Suprapubic skin (tissue), 4 donors: ENCODE data around the gene IFITM10.

Experiments used
- POLR2A ChIP-seq, 2 donors: fragments of 450-650 bp; IDR thresholded peaks; one replicate each; pipeline ENCODE4 v1.6.1; 2017; ENCODE audit warnings: antibody characterized with exemption in 2 of 2, mild to moderate bottlenecking in 2 of 2, moderate library complexity in 2 of 2
- POLR2AphosphoS5 ChIP-seq, 3 donors: sonication (generic); formaldehyde crosslinking; IDR thresholded peaks; one replicate each; pipeline ENCODE4 v1.6.1; 2017; ENCODE audit warnings: antibody characterized with exemption in 3 of 3
- TF ChIP-seq, protein P1 (sequence below), 2 donors: fragments of 200-600 bp in 1 of 2; fragments of 450-650 bp in 1 of 2; sonication (generic) in 1 of 2; IDR thresholded peaks; one replicate each; pipeline ENCODE4 v1.5.1; 2016 to 2019; ENCODE audit warnings: antibody characterized with exemption in 2 of 2, mild to moderate bottlenecking in 1 of 2, moderate library complexity in 1 of 2

DNA sequence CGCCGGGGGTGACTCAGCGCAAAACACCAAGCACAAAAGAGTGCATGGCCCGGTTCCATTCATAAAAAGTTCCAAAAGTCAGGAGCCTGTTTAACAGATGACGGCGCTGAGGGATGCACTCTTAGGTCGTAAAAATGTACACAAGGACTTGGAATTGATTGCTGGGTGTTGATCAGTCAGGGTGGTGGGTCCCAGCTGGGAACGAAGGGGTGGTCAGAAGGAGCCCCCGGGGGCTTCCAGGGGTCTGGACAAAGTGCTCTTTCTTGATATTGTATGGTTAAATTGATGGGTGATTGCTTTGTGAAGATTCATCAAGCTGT, 20.7 kb downstream of the IFITM10 start:
- TF ChIP-seq, protein P1, sequence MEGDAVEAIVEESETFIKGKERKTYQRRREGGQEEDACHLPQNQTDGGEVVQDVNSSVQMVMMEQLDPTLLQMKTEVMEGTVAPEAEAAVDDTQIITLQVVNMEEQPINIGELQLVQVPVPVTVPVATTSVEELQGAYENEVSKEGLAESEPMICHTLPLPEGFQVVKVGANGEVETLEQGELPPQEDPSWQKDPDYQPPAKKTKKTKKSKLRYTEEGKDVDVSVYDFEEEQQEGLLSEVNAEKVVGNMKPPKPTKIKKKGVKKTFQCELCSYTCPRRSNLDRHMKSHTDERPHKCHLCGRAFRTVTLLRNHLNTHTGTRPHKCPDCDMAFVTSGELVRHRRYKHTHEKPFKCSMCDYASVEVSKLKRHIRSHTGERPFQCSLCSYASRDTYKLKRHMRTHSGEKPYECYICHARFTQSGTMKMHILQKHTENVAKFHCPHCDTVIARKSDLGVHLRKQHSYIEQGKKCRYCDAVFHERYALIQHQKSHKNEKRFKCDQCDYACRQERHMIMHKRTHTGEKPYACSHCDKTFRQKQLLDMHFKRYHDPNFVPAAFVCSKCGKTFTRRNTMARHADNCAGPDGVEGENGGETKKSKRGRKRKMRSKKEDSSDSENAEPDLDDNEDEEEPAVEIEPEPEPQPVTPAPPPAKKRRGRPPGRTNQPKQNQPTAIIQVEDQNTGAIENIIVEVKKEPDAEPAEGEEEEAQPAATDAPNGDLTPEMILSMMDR (IDR thresholded peaks at IDR 0.05): no peak
- no peak for TF ChIP-seq POLR2A (IDR thresholded peaks at IDR 0.05)
- TF ChIP-seq POLR2AphosphoS5 (IDR thresholded peaks at IDR 0.05): no peak
